HEK293 (cell line): ENCODE measurements around the gene AMIGO1.

Experiments
- CTCF ChIA-PET: fragments of 350-600 bp; formaldehyde crosslinking; extraction: SDS; loops from one replicate; lab custom pipeline; 2021; ENCODE audit warnings: antibody characterized with exemption; lab: Yijun Ruan, JAX
- POLR2A ChIA-PET: fragments of 300-600 bp; formaldehyde crosslinking; extraction: SDS; loops from one replicate; lab custom pipeline; 2020; ENCODE audit warnings: antibody characterized with exemption, inconsistent platforms; lab: Yijun Ruan, JAX
- H3K27ac ChIP-seq: fragments of 200-500 bp; sonication (Bioruptor generic); 2 replicates; pipeline ENCODE4 v1.5.1; 2014; ENCODE audit warnings: low read depth, low read length, control low read depth, inconsistent platforms; ENCODE audit errors: extremely low read depth
- H3K36me3 ChIP-seq, 2 experiments: fragments of 200-500 bp in 1 of 2; sonication (Bioruptor generic) in 1 of 2; 1 replicate in 1 of 2; 2 replicates in 1 of 2; pipeline ENCODE4 v1.5.1; 2014 to 2017; ENCODE audit warnings: inconsistent platforms in 2 of 2, low read length in 2 of 2; ENCODE audit not compliant: control insufficient read depth in 2 of 2, insufficient read depth in 1 of 2
- H3K4me1 ChIP-seq: fragments of 200-500 bp; sonication (Bioruptor generic); 2 replicates; pipeline ENCODE4 v1.5.1; 2014; ENCODE audit warnings: mild to moderate bottlenecking, low read length, inconsistent platforms; ENCODE audit not compliant: control insufficient read depth, insufficient read depth
- H3K4me3 ChIP-seq: 2 replicates; pipeline ENCODE4 v1.5.1; 2011; ENCODE audit warnings: low read depth, mild to moderate bottlenecking, control low read depth, low read length, moderate library complexity
- H3K9me3 ChIP-seq: fragments of 200-500 bp; sonication (Bioruptor generic); 2 replicates; pipeline ENCODE4 v1.5.1; 2014; ENCODE audit warnings: low read depth, low read length, inconsistent platforms; ENCODE audit not compliant: control insufficient read depth, insufficient read depth
- IKZF3 ChIP-seq: fragments of 450-650 bp; IDR thresholded peaks from 2 replicates; pipeline ENCODE4 v1.5.0; 2018; ENCODE audit warnings: missing biosample characterization, mild to moderate bottlenecking, missing genetic modification characterization, moderate library complexity
- KLF7 ChIP-seq: fragments of 450-650 bp; formaldehyde crosslinking; IDR thresholded peaks from 2 replicates; pipeline ENCODE4 v1.5.1; 2016; ENCODE audit warnings: missing biosample characterization, missing genetic modification characterization, borderline replicate concordance
- OSR2 ChIP-seq: fragments of 450-650 bp; formaldehyde crosslinking; IDR thresholded peaks from 2 replicates; pipeline ENCODE4 v1.5.1; 2016; ENCODE audit warnings: missing biosample characterization, missing genetic modification characterization
- REPIN1 ChIP-seq: fragments of 450-650 bp; formaldehyde crosslinking; IDR thresholded peaks from 2 replicates; pipeline ENCODE4 v1.5.1; 2017; ENCODE audit warnings: missing biosample characterization, missing genetic modification characterization, low read depth
- YY2 ChIP-seq: fragments of 450-650 bp; formaldehyde crosslinking; IDR thresholded peaks from 2 replicates; pipeline ENCODE4 v1.5.1; 2016; ENCODE audit warnings: missing biosample characterization, missing genetic modification characterization
- ZBTB7A ChIP-seq: fragments of 450-650 bp; formaldehyde crosslinking; IDR thresholded peaks from 2 replicates; pipeline ENCODE4 v1.5.1; 2016; ENCODE audit warnings: low read depth, missing biosample characterization, missing genetic modification characterization
- ZFP37 ChIP-seq: fragments of 450-650 bp; formaldehyde crosslinking; IDR thresholded peaks from 2 replicates; pipeline ENCODE4 v1.5.1; 2016; ENCODE audit warnings: missing biosample characterization, missing genetic modification characterization
- ZNF132 ChIP-seq: fragments of 450-650 bp; formaldehyde crosslinking; IDR thresholded peaks from 2 replicates; pipeline ENCODE4 v1.5.1; 2017; ENCODE audit warnings: missing biosample characterization, missing genetic modification characterization, borderline replicate concordance
- ZNF146 ChIP-seq: fragments of 450-650 bp; formaldehyde crosslinking; IDR thresholded peaks from 2 replicates; pipeline ENCODE4 v1.5.1; 2016; ENCODE audit warnings: missing biosample characterization, missing genetic modification characterization
- ZNF214 ChIP-seq: fragments of 450-650 bp; formaldehyde crosslinking; IDR thresholded peaks from 2 replicates; pipeline ENCODE4 v1.5.1; 2017; ENCODE audit warnings: missing biosample characterization, mild to moderate bottlenecking, missing genetic modification characterization, borderline replicate concordance
- ZNF302 ChIP-seq: fragments of 450-650 bp; formaldehyde crosslinking; IDR thresholded peaks from 2 replicates; pipeline ENCODE4 v1.5.1; 2016; ENCODE audit warnings: missing biosample characterization, missing genetic modification characterization, low read depth
- ZNF37A ChIP-seq: fragments of 450-650 bp; IDR thresholded peaks from 2 replicates; pipeline ENCODE4 v1.5.1; 2018; ENCODE audit warnings: missing biosample characterization, missing genetic modification characterization
- ZNF48 ChIP-seq: fragments of 450-650 bp; formaldehyde crosslinking; IDR thresholded peaks from 2 replicates; pipeline ENCODE4 v1.5.1; 2016; ENCODE audit warnings: missing biosample characterization, missing genetic modification characterization
- ZNF558 ChIP-seq: fragments of 450-650 bp; formaldehyde crosslinking; IDR thresholded peaks from 2 replicates; pipeline ENCODE4 v1.5.1; 2016; ENCODE audit warnings: missing biosample characterization, missing genetic modification characterization
- ZNF660 ChIP-seq: fragments of 450-650 bp; IDR thresholded peaks from 2 replicates; pipeline ENCODE4 v1.5.1; 2018; ENCODE audit warnings: missing biosample characterization, mild to moderate bottlenecking, missing genetic modification characterization
- ZNF664 ChIP-seq: fragments of 450-650 bp; formaldehyde crosslinking; IDR thresholded peaks from 2 replicates; pipeline ENCODE4 v1.5.1; 2016; ENCODE audit warnings: missing biosample characterization, missing genetic modification characterization
- ZNF701 ChIP-seq: fragments of 450-650 bp; formaldehyde crosslinking; IDR thresholded peaks from 2 replicates; pipeline ENCODE4 v1.5.1; 2016; ENCODE audit warnings: missing biosample characterization, missing genetic modification characterization
- ZNF707 ChIP-seq: fragments of 450-650 bp; formaldehyde crosslinking; IDR thresholded peaks from 2 replicates; pipeline ENCODE4 v1.5.1; 2016; ENCODE audit warnings: missing biosample characterization, missing genetic modification characterization
- ZNF785 ChIP-seq: fragments of 450-650 bp; formaldehyde crosslinking; IDR thresholded peaks from 2 replicates; pipeline ENCODE4 v1.5.1; 2016; ENCODE audit warnings: missing biosample characterization, missing genetic modification characterization
- ZNF843 ChIP-seq: fragments of 450-650 bp; formaldehyde crosslinking; IDR thresholded peaks from 2 replicates; pipeline ENCODE4 v1.5.1; 2016; ENCODE audit warnings: missing biosample characterization, missing genetic modification characterization
- TF ChIP-seq, protein P1 (sequence below): fragments of 450-650 bp; formaldehyde crosslinking; optimal IDR thresholded peaks from 2 replicates; pipeline ENCODE3; 2016; ENCODE audit warnings: missing biosample characterization, mild to moderate bottlenecking, missing genetic modification characterization
- TF ChIP-seq, protein P2 (sequence below): sonication (generic); formaldehyde crosslinking; IDR thresholded peaks from 2 replicates; pipeline ENCODE4 v1.8.1; 2022; ENCODE audit warnings: mild to moderate bottlenecking, moderate library complexity, missing genetic modification reagents
- TF ChIP-seq, protein P3 (sequence below): fragments of 450-650 bp; formaldehyde crosslinking; IDR thresholded peaks from 2 replicates; pipeline ENCODE4 v1.5.1; 2016; ENCODE audit warnings: missing biosample characterization, missing genetic modification characterization

AMIGO1 gene

DNA sequence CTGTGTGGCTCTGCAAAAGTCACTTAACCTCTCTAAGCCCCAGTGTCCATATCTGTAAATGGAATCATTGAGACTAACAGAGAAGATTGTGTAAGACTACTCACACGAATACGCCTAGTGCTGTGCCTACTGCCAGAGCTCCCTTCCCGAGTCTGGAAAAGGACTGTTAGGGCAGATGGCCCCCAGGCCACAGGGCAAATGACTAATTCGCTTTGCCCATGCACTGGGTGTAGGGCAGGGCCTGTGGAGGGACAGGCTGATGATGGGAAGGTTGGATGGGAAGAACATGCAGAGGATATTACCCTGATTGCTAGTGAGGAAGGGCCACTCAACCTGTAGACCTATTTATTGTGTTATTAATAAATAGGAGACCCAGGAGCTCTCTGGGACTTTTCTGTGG lies 26.0 kb upstream of the AMIGO1 start:
- ChIA-PET POLR2A (no interaction called here), CTCF (interaction anchor here (0.6 to 20.8 kb wide), 4 partner anchors 11 to 119 kb away, joined by 3 to 1152 read pairs (median 8); partner anchors contain the start of genes AMIGO1 and CYB561D1)
- H3K9me3 ChIP-seq = no peaks in the 10 kb centered on the region

DNA sequence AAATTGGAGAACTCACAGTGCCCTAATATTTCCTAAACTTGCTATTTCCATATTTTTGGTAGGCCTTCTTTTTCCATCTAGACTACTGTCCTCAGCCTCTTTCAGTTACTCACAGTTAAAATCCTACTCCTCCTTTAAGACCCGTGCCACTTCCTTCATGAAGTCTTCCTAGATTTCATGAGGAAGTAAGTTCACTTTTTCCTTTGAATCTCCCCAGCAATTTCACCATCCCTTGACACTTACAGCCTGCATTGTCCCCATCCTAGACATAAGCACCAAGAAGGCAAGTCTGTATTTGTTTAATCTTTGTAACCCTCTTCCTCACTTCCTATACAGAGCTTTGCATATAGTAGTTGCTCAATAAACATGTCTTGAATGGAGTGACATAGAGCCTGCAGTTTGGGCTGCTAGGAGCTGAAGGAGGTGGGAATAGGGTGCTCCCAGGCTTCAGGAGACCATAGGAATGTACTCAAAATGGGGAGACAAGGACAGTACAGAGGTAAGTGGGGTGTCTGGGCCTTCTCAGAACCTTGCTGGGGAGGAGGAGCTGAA lies 24.9 kb upstream of the AMIGO1 start:
- no peaks in the 10 kb centered on the region for H3K9me3 ChIP-seq
- H3K27ac ChIP-seq = no peak overlapping the region
- TF ChIP-seq, protein P1, sequence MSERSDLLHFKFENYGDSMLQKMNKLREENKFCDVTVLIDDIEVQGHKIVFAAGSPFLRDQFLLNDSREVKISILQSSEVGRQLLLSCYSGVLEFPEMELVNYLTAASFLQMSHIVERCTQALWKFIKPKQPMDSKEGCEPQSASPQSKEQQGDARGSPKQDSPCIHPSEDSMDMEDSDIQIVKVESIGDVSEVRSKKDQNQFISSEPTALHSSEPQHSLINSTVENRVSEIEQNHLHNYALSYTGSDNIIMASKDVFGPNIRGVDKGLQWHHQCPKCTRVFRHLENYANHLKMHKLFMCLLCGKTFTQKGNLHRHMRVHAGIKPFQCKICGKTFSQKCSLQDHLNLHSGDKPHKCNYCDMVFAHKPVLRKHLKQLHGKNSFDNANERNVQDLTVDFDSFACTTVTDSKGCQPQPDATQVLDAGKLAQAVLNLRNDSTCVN (tag by site-specific recombination) = no peak
- TF ChIP-seq ZNF664 (tag by site-specific recombination) (peak; percentile 97), ZNF660 (tag by site-specific recombination) (no peak), REPIN1 (tag by site-specific recombination) (no peak), ZNF214 (no peak)
- POLR2A ChIA-PET = no interaction called here
- H3K4me1 ChIP-seq = no peaks in the 10 kb centered on the region
- CTCF ChIA-PET = interaction anchor here (0.6 to 20.8 kb wide), 10 partner anchors 11 to 469 kb away, joined by 3 to 1152 read pairs (median 4); partner anchors contain the start of genes AMIGO1 and CYB561D1
- H3K4me3 ChIP-seq = no peak overlapping the region
- no peaks in the 10 kb centered on the region for H3K36me3 ChIP-seq

More for the DNA sequence above, 26.0 kb upstream of the AMIGO1 start:
- Histone ChIP-seq H3K4me3 (no peak overlapping the region), H3K4me1 (no peaks in the 10 kb centered on the region), H3K36me3 (no peaks in the 10 kb centered on the region), H3K27ac (no peak overlapping the region)
- TF ChIP-seq ZNF132 (tag by site-specific recombination) = no peak
- TF ChIP-seq ZFP37 (tag by site-specific recombination) = no peak
- TF ChIP-seq ZNF146 = no peak
- no peak for TF ChIP-seq ZNF302
- TF ChIP-seq IKZF3 (tag by site-specific recombination) = no peak
- TF ChIP-seq, protein P2, sequence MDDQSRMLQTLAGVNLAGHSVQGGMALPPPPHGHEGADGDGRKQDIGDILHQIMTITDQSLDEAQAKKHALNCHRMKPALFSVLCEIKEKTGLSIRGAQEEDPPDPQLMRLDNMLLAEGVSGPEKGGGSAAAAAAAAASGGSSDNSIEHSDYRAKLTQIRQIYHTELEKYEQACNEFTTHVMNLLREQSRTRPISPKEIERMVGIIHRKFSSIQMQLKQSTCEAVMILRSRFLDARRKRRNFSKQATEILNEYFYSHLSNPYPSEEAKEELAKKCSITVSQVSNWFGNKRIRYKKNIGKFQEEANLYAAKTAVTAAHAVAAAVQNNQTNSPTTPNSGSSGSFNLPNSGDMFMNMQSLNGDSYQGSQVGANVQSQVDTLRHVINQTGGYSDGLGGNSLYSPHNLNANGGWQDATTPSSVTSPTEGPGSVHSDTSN (CRISPR knock-in tag) = no peak
- TF ChIP-seq KLF7 (tag by site-specific recombination) = no peak
- no peak for TF ChIP-seq OSR2 (tag by site-specific recombination)
- TF ChIP-seq, protein P3, sequence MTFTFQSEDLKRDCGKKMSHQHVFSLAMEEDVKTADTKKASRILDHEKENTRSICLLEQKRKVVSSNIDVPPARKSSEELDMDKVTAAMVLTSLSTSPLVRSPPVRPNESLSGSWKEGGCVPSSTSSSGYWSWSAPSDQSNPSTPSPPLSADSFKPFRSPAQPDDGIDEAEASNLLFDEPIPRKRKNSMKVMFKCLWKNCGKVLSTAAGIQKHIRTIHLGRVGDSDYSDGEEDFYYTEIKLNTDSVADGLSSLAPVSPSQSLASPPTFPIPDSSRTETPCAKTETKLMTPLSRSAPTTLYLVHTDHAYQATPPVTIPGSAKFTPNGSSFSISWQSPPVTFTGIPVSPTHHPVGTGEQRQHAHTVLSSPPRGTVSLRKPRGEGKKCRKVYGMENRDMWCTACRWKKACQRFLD (tag by site-specific recombination) = no peak
- no peak for TF ChIP-seq ZNF701 (tag by site-specific recombination)
- TF ChIP-seq ZNF558 = no peak
- TF ChIP-seq ZNF37A = no peak
- TF ChIP-seq ZNF843 (tag by site-specific recombination) = no peak
- TF ChIP-seq ZNF214 = no peak
- no peak for TF ChIP-seq ZNF707 (tag by site-specific recombination)
- TF ChIP-seq ZBTB7A (tag by site-specific recombination) = no peak
- TF ChIP-seq ZNF48 (tag by site-specific recombination) = no peak
- no peak for TF ChIP-seq YY2
- no peak for TF ChIP-seq ZNF785 (tag by site-specific recombination)
